Large intestine (tissue), 3 donors: Measurements from ENCODE around the gene MTA3. TPM values are rescaled to one million over a fixed set of nuclear protein-coding genes. Genes with fewer than 3 reads are reported as not detected.
A peak's percentile ranks its signal among the peaks of the same experiment; 100 is the strongest.
"Not testable (repeated sequence)": the region's sequence is repeated elsewhere in the genome, so short reads cannot be mapped to it uniquely, and the experiment has no call there.

Source experiments
- DNase-seq, 2 donors: peaks; one replicate each; pipeline versions ENCODE4 v3.0.0 to v3.0.0-alpha.2; 2013
- H3K27ac ChIP-seq: one replicate; pipeline ENCODE4 v1.5.1; 2013; ENCODE audit warnings: low read length
- H3K27me3 ChIP-seq: 2 replicates; pipeline ENCODE4 v1.6.1; 2013; ENCODE audit warnings: low read length; ENCODE audit not compliant: control insufficient read depth, insufficient read depth
- H3K36me3 ChIP-seq: 2 replicates; pipeline ENCODE4 v1.6.1; 2013; ENCODE audit warnings: low read length; ENCODE audit not compliant: control insufficient read depth, insufficient read depth
- H3K4me1 ChIP-seq: one replicate; pipeline ENCODE4 v1.6.1; 2013; ENCODE audit warnings: low read length; ENCODE audit not compliant: control insufficient read depth, insufficient read depth
- H3K4me3 ChIP-seq: one replicate; pipeline ENCODE4 v1.5.1; 2013; ENCODE audit warnings: low read length
- H3K9me3 ChIP-seq: one replicate; pipeline ENCODE4 v1.6.1; 2013; ENCODE audit warnings: mild to moderate bottlenecking, low read depth, low read length, moderate library complexity; ENCODE audit not compliant: control insufficient read depth
- WGBS: methylation state at CpG from one replicate; pipeline ENCODE4 v1.1.5; 2013; ENCODE audit warnings: low lambda C conversion rate; ENCODE audit not compliant: insufficient coverage; 5-methylcytosine and 5-hydroxymethylcytosine counted together
- polyA plus RNA-seq: library from polyadenylated mRNA; unstranded; fragments of 120-200 nt; gene quantifications from one replicate; pipeline ENCODE4 v1.2.1, GENCODE V29; 2013

MTA3 gene
- polyA plus RNA-seq, 1 donor: 34.0 TPM

DNA sequence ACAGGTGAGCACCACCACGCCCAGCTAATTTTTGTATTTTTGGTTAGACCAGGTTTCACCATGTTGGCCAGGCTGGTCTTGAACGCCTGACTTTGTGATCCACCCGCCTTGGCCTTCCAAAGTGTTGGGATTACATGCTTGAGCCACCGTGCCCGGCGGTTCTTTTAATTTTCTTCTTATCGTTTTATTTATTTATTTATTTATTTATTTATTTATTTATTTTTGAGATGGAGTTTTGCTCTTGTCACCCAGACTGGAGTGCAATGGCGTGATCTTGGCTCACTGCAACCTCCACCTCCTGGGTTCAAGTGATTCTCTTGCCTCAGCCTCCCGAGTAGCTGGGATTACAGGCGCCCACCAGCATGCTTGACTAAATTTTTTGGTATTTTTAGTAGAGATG is 59.6 kb downstream of the MTA3 start:
- H3K27me3 ChIP-seq, DNase-seq, H3K4me1 ChIP-seq, H3K9me3 ChIP-seq, H3K4me3 ChIP-seq, H3K36me3 ChIP-seq, H3K27ac ChIP-seq: not testable (repeated sequence)
- 100% methylated on average over 3 of the region's 10 CpGs for WGBS

DNA sequence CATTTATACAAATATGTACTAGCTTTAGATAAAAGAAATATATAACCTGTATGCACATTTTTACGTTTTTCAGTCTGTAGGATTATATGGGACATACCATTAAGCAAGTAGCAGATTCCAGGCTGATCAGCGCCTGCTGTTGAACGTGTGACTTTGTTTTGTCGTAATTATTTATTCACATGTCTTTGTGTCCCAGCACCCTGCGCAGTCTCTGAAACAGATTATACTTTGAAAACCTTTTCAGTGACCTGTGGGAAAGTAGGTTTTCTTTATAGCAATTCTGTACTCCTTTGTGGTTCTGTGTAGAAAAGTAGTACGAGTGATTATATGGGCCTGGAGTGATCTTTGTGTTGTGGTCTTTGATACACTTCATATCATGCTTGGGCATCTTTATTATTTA is 68.5 kb downstream of the MTA3 start:
- peaks cover 9% of the 10 kb centered on the region for H3K4me1 ChIP-seq
- H3K4me3 ChIP-seq: no peak overlapping the region
- H3K36me3 ChIP-seq: peaks cover 2% of the 10 kb centered on the region
- H3K9me3 ChIP-seq: no peaks in the 10 kb centered on the region
- H3K27me3 ChIP-seq: no peaks in the 10 kb centered on the region
- no CpG with 5 or more reads among the region's 6 CpGs for WGBS
- DNase-seq: no peak
- H3K27ac ChIP-seq: no peak overlapping the region

DNA sequence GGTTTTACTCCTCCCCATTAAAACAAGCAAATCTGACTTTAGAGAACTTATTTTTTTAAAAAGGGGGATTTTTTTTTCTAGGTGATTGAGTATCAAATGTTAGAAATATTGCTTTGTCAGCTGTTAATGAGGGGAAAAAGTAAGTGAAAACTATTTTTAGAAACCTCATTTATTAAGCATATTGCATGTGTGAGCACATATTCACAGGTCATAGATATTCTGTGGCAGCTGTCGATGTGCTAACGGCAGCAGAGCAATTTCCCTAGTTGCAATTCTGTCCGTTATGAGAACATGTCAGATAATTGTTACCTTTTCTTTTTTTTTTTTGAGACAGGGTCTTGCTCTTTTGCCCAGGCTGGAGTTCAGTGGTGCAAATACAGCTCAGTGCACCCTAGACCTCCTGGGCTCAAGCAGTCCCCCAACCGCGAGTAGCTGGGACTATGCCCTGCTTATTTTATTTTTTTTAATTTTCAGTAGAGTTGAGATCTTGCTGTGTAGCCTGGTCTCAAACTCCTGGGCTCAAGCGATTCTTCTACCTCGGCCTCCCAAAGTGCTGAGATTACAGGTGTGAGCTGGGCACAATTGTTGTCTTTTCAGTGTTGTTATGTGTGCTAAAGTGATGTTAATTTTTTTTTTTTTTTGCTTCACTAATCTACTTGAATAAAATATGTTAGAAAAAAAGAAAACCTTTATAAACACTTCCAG is 69.8 kb downstream of the MTA3 start:
- no peak overlapping the region for H3K4me3 ChIP-seq
- no peak overlapping the region for H3K27ac ChIP-seq
- no peaks in the 10 kb centered on the region for H3K27me3 ChIP-seq
- H3K9me3 ChIP-seq: no peaks in the 10 kb centered on the region
- H3K4me1 ChIP-seq: peaks cover 9% of the 10 kb centered on the region
- WGBS: 100% methylated on average over 2 of the region's 7 CpGs
- H3K36me3 ChIP-seq: peaks cover 2% of the 10 kb centered on the region
- DNase-seq: no peak

DNA sequence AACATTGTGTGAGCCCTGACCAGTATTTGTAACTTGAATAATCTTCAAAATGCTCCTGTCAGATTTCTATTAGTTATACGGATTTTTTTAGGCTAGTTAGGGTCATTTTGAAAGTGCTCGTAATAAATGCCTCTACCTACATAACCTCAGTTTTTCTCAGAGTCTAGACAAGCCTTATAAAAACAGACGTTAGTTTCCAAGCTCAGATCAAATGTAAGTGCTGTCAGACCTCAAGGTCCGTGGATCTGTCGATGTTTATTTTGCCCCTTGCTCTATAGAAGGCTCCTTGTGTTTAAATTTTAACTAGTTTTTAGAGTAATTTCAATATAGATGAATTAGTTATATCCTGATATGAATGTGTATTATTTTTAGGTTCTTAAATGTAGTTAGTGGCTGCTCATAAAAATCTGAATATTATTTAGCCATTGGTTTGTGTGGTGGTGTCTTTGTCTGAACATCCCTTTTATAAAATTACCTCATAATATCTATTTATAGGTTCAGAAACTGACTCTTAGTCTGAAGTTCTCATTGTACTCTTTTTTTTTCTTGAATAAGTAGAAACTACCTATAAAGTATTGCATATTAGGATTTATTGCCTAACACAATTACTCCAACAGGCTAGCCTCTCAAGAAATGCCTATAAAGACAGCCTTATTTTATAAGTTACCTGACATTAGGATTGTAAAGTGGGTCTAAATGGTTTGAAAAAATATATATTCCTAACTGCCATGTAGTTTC is 71.1 kb downstream of the MTA3 start:
- Histone ChIP-seq H3K9me3 (no peaks in the 10 kb centered on the region), H3K4me1 (peaks cover 13% of the 10 kb centered on the region), H3K27ac (peak overlapping the region; percentile 50), H3K27me3 (no peaks in the 10 kb centered on the region), H3K4me3 (peak overlapping the region; percentile 1), H3K36me3 (peaks cover 2% of the 10 kb centered on the region)
- DNase-seq: peak in 1 of 2 donors; percentile 51
- WGBS: 31% methylated on average over 3 of the region's 5 CpGs

DNA sequence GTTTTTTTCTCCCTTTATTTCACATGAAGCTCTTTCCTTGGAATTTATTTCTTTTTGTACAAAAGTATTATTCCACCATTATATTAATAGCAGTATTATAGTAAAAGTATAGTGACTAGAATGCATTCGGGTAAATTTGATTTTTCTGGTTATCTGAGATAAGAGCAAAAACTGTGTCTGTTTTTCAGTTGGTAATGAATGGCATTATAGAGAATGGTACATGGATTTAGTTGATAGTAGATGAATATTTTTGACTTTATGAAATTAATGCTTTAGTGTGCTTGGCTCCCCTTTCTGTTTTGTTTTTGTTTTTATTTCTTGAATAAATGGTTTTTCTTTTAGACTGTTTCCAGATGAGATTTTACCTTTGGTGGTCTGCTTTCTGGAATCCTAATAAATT is 71.8 kb downstream of the MTA3 start:
- WGBS: no CpG with 5 or more reads among the region's 1 CpG
- Histone ChIP-seq H3K27me3 (no peaks in the 10 kb centered on the region), H3K4me1 (peaks cover 18% of the 10 kb centered on the region), H3K4me3 (no peak overlapping the region), H3K9me3 (no peaks in the 10 kb centered on the region), H3K27ac (peak overlapping the region; percentile 50), H3K36me3 (peaks cover 3% of the 10 kb centered on the region)
- DNase-seq: no peak

DNA sequence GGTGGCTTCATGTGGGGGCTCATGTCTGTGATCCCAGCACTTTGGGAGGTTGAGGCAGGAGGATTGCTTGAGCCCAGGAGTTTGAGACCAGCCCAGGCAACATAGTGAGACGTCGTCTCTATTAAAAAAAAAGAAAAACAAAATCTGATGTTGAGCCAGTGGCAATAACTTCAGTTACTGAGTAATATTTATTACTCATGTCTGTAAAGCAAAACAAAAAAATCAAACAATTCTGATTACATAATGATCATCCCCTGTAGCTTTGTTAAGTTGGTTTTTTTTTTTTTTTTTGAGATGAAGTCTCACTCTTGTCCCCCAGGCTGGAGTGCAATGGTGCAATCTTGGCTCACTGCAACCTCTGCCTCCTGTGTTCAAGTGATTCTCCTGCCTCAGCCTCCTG is 73.9 kb downstream of the MTA3 start:
- not testable (repeated sequence) for H3K9me3 ChIP-seq, DNase-seq
- peaks cover 19% of the 10 kb centered on the region for H3K4me1 ChIP-seq

DNA sequence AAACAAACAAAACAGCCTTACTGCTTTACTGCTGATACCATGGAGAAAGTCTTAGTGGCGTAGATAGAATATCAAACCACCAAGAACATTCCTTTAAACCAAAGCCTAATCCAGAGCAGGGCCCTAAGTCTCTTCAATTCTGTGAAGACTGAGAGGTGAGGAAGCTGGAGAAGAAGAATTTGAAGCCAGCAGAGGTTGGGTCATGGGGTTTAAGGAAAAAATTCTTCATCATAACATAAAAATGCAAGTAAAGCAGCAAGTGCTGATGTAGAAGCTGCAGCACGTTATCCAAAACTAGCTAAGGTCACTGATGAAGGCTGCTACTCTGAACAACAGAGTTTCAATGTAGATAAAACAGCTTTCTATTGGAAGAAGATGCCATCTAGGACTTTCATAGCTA is 77.1 kb downstream of the MTA3 start:
- Histone ChIP-seq H3K4me3 (no peak overlapping the region), H3K4me1 (peaks cover 10% of the 10 kb centered on the region), H3K9me3 (no peaks in the 10 kb centered on the region), H3K36me3 (peaks cover 19% of the 10 kb centered on the region), H3K27ac (no peak overlapping the region), H3K27me3 (no peaks in the 10 kb centered on the region)
- no CpG with 5 or more reads among the region's 2 CpGs for WGBS
- DNase-seq: no peak

More for the DNA sequence above, 73.9 kb downstream of the MTA3 start:
- not testable (repeated sequence) for H3K4me3 ChIP-seq, H3K27me3 ChIP-seq, H3K27ac ChIP-seq
- WGBS: no CpG with 5 or more reads among the region's 2 CpGs
- peaks cover 11% of the 10 kb centered on the region for H3K36me3 ChIP-seq

DNA sequence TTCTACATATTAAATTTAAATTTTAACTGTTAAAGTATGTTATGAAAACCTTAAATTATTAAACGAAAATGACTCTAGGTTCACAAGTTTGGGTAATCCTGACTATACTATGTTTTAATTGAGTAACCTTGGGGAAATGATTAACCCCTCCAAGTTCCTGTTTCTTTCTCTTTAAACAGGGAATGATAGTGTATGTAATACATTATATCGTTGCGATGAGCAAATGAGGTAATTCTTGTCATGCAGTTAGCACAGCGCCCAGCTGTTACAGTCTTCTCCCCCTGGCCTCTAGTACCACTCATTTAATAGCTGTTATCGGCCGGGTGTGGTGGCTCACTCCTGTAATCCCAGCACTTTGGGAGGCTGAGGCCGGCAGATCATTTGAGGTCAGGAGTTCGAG is 80.4 kb downstream of the MTA3 start:
- no peak for DNase-seq
- H3K4me1 ChIP-seq: peaks cover 9% of the 10 kb centered on the region
- no peaks in the 10 kb centered on the region for H3K9me3 ChIP-seq
- H3K27me3 ChIP-seq: no peaks in the 10 kb centered on the region
- H3K4me3 ChIP-seq: no peak overlapping the region
- peaks cover 17% of the 10 kb centered on the region for H3K36me3 ChIP-seq
- no peak overlapping the region for H3K27ac ChIP-seq
- 100% methylated on average over 1 of the region's 8 CpGs for WGBS

DNA sequence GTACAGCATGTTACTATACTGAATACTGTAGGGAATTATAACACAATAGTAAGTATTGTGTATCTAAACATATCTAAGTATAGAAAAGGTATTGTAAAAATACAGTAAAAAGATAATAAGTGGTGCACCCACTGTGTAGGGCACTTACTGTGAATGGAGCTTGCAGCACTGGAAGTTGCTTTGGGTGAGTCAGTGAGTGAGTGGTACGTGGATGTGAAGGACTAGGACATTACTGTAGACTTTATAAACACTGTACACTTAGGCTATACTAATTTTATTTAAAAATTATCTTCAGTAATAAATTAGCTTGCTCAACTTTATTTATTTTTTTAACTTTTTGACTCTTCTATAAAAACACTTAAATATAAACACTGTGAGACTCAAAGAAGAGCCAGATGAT is 82.6 kb downstream of the MTA3 start:
- no peak for DNase-seq
- no peaks in the 10 kb centered on the region for H3K4me1 ChIP-seq
- 80% methylated on average over 1 of the region's 1 CpG for WGBS
- no peaks in the 10 kb centered on the region for H3K27me3 ChIP-seq
- no peak overlapping the region for H3K27ac ChIP-seq
- H3K9me3 ChIP-seq: no peaks in the 10 kb centered on the region
- peaks cover 14% of the 10 kb centered on the region for H3K36me3 ChIP-seq
- no peak overlapping the region for H3K4me3 ChIP-seq

DNA sequence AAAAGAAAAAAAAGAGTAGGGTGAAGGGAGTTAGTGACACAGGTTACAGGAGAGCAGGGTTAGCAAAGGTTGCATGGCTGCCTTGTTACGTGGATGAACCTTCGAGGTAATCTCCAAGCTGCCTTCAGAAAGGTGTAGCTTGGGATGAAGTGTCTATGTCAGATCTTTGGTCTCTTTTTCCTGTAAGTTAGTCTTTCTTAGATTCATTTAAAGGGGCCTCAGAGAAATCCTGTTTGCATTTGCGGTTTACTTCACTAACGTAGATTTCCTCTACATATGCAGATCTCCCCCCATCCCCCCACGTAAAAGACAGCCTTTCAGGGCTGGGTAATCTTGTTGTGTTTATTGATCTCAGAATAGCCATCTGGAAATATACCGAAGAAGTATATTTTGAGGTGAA is 83.7 kb downstream of the MTA3 start:
- H3K4me1 ChIP-seq: no peaks in the 10 kb centered on the region
- no peak overlapping the region for H3K4me3 ChIP-seq
- H3K27me3 ChIP-seq: no peaks in the 10 kb centered on the region
- WGBS: 100% methylated on average over 2 of the region's 6 CpGs
- H3K27ac ChIP-seq: no peak overlapping the region
- no peaks in the 10 kb centered on the region for H3K9me3 ChIP-seq
- H3K36me3 ChIP-seq: peaks cover 11% of the 10 kb centered on the region
- no peak for DNase-seq
